HUES48 (cell line): Measurements from ENCODE around the gene TOX2.

ENCODE experiments used
- H3K27ac ChIP-seq: one replicate; pipeline ENCODE4 v1.7.0; 2013; ENCODE audit warnings: low read depth, low read length, inconsistent platforms
- H3K27me3 ChIP-seq: 2 replicates; pipeline ENCODE4 v1.6.1; 2013; ENCODE audit warnings: mild to moderate bottlenecking, low read length; ENCODE audit not compliant: control insufficient read depth, insufficient read depth
- H3K36me3 ChIP-seq: 2 replicates; pipeline ENCODE4 v1.6.1; 2013; ENCODE audit warnings: low read length; ENCODE audit not compliant: control insufficient read depth, insufficient read depth
- H3K4me1 ChIP-seq: 2 replicates; pipeline ENCODE4 v1.6.1; 2013; ENCODE audit warnings: mild to moderate bottlenecking, low read length; ENCODE audit not compliant: control insufficient read depth, insufficient read depth
- H3K4me3 ChIP-seq: 2 replicates; pipeline ENCODE4 v1.5.1; 2013; ENCODE audit warnings: mild to moderate bottlenecking, low read depth, low read length
- H3K9ac ChIP-seq: 2 replicates; pipeline ENCODE4 v1.6.1; 2013; ENCODE audit warnings: mild to moderate bottlenecking, low read depth, low read length, moderate library complexity
- H3K9me3 ChIP-seq: 2 replicates; pipeline ENCODE4 v1.6.1; 2013; ENCODE audit warnings: low read length; ENCODE audit not compliant: control insufficient read depth, insufficient read depth

Gene TOX2

GRCh38 chr20:44015733-44016103, 101.1 kb downstream of the TOX2 start:
- H3K27ac ChIP-seq, result no peak overlapping the region
- H3K9ac ChIP-seq, result no peak overlapping the region
- peaks cover 4% of the 10 kb centered on the region; the same call in 1 of the 2 replicates for H3K4me1 ChIP-seq
- no peaks in the 10 kb centered on the region for H3K27me3 ChIP-seq
- H3K36me3 ChIP-seq, result no peaks in the 10 kb centered on the region
- H3K4me3 ChIP-seq, result no peak overlapping the region
- no peaks in the 10 kb centered on the region for H3K9me3 ChIP-seq

GRCh38 chr20:44016525-44016924, 101.9 kb downstream of the TOX2 start:
- Histone ChIP-seq H3K36me3 (no peaks in the 10 kb centered on the region), H3K27me3 (no peaks in the 10 kb centered on the region), H3K4me3 (no peak overlapping the region), H3K9ac (no peak overlapping the region), H3K4me1 (peaks cover 6% of the 10 kb centered on the region; the same call in 1 of the 2 replicates), H3K27ac (no peak overlapping the region), H3K9me3 (no peaks in the 10 kb centered on the region)

- Histone ChIP-seq H3K27ac (no peak overlapping the region), H3K27me3 (no peaks in the 10 kb centered on the region), H3K9ac (no peak overlapping the region), H3K4me3 (no peak overlapping the region), H3K9me3 (no peaks in the 10 kb centered on the region), H3K4me1 (peaks cover 6% of the 10 kb centered on the region; the same call in 1 of the 2 replicates), H3K36me3 (no peaks in the 10 kb centered on the region)
Observed at GRCh38 chr20:44017211-44017610, 102.6 kb downstream of the TOX2 start.

- H3K27ac ChIP-seq, result no peak overlapping the region
Observed at GRCh38 chr20:44017905-44018258, 103.2 kb downstream of the TOX2 start.

GRCh38 chr20:44018259-44018941, 103.7 kb downstream of the TOX2 start:
- Histone ChIP-seq H3K4me1 (peaks cover 6% of the 10 kb centered on the region; the same call in 1 of the 2 replicates), H3K27me3 (no peaks in the 10 kb centered on the region), H3K9me3 (no peaks in the 10 kb centered on the region), H3K9ac (no peak overlapping the region), H3K4me3 (no peak overlapping the region), H3K27ac (no peak overlapping the region), H3K36me3 (no peaks in the 10 kb centered on the region)

More at GRCh38 chr20:44017905-44018258, 103.2 kb downstream of the TOX2 start:
- Histone ChIP-seq H3K9ac (no peak overlapping the region), H3K36me3 (no peaks in the 10 kb centered on the region), H3K4me1 (peaks cover 6% of the 10 kb centered on the region; the same call in 1 of the 2 replicates), H3K4me3 (no peak overlapping the region), H3K9me3 (no peaks in the 10 kb centered on the region), H3K27me3 (no peaks in the 10 kb centered on the region)

GRCh38 chr20:44018942-44019637, 104.4 kb downstream of the TOX2 start:
- Histone ChIP-seq H3K9ac (no peak overlapping the region), H3K9me3 (no peaks in the 10 kb centered on the region), H3K4me3 (no peak overlapping the region), H3K4me1 (peaks cover 6% of the 10 kb centered on the region; the same call in 1 of the 2 replicates), H3K27ac (no peak overlapping the region), H3K27me3 (no peaks in the 10 kb centered on the region), H3K36me3 (no peaks in the 10 kb centered on the region)

GRCh38 chr20:44019638-44020335, 105.1 kb downstream of the TOX2 start:
- Histone ChIP-seq H3K36me3 (no peaks in the 10 kb centered on the region), H3K4me1 (peaks cover 6% of the 10 kb centered on the region; the same call in 1 of the 2 replicates), H3K9ac (no peak overlapping the region), H3K4me3 (no peak overlapping the region), H3K27ac (no peak overlapping the region), H3K9me3 (no peaks in the 10 kb centered on the region), H3K27me3 (no peaks in the 10 kb centered on the region)

GRCh38 chr20:44020406-44021148, 105.9 kb downstream of the TOX2 start:
- H3K27ac ChIP-seq, result no peak overlapping the region
- peaks cover 6% of the 10 kb centered on the region; the same call in 1 of the 2 replicates for H3K4me1 ChIP-seq
- no peaks in the 10 kb centered on the region for H3K9me3 ChIP-seq
- no peaks in the 10 kb centered on the region for H3K36me3 ChIP-seq
- no peak overlapping the region for H3K4me3 ChIP-seq
- H3K9ac ChIP-seq, result no peak overlapping the region
- H3K27me3 ChIP-seq, result no peaks in the 10 kb centered on the region

- Histone ChIP-seq H3K4me3 (no peak overlapping the region), H3K9me3 (no peaks in the 10 kb centered on the region), H3K36me3 (no peaks in the 10 kb centered on the region), H3K27me3 (no peaks in the 10 kb centered on the region), H3K9ac (no peak overlapping the region), H3K4me1 (peaks cover 6% of the 10 kb centered on the region; the same call in 1 of the 2 replicates), H3K27ac (no peak overlapping the region)
Observed at GRCh38 chr20:44021186-44021585, 106.5 kb downstream of the TOX2 start.

GRCh38 chr20:44021900-44022299, 107.2 kb downstream of the TOX2 start:
- Histone ChIP-seq H3K36me3 (no peaks in the 10 kb centered on the region), H3K9me3 (no peaks in the 10 kb centered on the region), H3K4me3 (no peak overlapping the region), H3K9ac (no peak overlapping the region), H3K27ac (no peak overlapping the region), H3K4me1 (peaks cover 6% of the 10 kb centered on the region; the same call in 1 of the 2 replicates), H3K27me3 (no peaks in the 10 kb centered on the region)
